NT2/D1 (cell line): ENCODE measurements around the gene RBM48.

Experiments used
- SUZ12 ChIP-seq: IDR thresholded peaks from 2 replicates; pipeline ENCODE4 v1.6.1; 2011; ENCODE audit not compliant: insufficient read length, insufficient read depth; ENCODE audit errors: extremely low read depth
- YY1 ChIP-seq: IDR thresholded peaks from 2 replicates; pipeline ENCODE4 v1.6.1; 2011; ENCODE audit not compliant: insufficient read length, insufficient read depth
- ZNF274 ChIP-seq: IDR thresholded peaks from 2 replicates; pipeline ENCODE4 v1.6.1; 2011; ENCODE audit warnings: mild to moderate bottlenecking, low read depth, low read length

- TF ChIP-seq YY1 (no peak), ZNF274 (no peak), SUZ12 (no peak)
Observed at GRCh38 chr7:92586841-92587240, 58.2 kb downstream of the RBM48 start.
